NCI-H345 treated with DMSO at 0.1 percent for 48 hours (cell line): ENCODE measurements around the gene ZNF830.
"Not testable (repeated sequence)": the region's sequence is repeated elsewhere in the genome, so short reads cannot be mapped to it uniquely, and the experiment has no call there.

ENCODE experiments used
- DNase-seq: peaks from one replicate; lab custom pipeline; 2025; ENCODE audit not compliant: unreplicated experiment; lab: John Stamatoyannopoulos, UW

ZNF830 gene

GRCh38 chr17:34990921-34991365 lies 29.6 kb downstream of the ZNF830 start:
- no peak for DNase-seq

DNA sequence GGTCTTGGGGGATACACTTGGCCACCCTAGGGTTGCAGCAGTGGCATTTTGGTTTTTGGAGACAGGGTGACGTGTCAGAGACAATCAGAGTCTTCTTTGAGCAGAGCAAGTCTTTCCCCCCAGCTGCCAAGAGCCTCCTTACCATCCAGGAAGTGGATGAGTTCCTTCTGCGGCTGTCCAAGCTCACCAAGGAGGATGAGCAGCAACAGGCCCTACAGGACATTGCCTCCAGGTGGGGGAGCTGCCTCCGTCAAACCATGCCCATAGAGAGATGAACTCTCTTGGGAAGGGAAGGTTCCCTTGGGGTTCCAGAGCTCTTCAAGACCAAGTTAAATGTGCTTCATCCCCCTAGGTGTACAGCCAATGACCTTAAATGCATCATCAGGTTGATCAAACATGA lies 30.3 kb downstream of the ZNF830 start:
- no peak for DNase-seq

DNA sequence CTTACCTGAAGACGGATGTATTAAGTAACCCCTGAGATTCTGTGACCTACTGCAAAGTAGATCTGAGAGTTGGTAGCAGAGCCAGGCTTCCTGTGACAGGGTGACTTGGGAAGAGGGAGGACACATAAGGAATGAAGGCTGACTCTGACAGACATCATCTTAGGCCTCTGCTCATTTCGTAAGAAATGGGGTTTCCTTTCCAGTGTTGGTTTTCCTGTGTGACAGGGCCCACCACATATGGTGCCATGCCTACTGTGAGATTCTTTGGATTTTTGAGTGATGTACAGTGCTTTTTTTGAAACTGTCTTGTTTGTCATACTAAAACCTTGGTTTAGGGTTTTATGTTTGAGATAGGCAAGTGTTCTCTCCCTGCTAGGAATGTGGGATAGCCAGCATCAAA lies 31.7 kb downstream of the ZNF830 start:
- DNase-seq = no peak

DNA sequence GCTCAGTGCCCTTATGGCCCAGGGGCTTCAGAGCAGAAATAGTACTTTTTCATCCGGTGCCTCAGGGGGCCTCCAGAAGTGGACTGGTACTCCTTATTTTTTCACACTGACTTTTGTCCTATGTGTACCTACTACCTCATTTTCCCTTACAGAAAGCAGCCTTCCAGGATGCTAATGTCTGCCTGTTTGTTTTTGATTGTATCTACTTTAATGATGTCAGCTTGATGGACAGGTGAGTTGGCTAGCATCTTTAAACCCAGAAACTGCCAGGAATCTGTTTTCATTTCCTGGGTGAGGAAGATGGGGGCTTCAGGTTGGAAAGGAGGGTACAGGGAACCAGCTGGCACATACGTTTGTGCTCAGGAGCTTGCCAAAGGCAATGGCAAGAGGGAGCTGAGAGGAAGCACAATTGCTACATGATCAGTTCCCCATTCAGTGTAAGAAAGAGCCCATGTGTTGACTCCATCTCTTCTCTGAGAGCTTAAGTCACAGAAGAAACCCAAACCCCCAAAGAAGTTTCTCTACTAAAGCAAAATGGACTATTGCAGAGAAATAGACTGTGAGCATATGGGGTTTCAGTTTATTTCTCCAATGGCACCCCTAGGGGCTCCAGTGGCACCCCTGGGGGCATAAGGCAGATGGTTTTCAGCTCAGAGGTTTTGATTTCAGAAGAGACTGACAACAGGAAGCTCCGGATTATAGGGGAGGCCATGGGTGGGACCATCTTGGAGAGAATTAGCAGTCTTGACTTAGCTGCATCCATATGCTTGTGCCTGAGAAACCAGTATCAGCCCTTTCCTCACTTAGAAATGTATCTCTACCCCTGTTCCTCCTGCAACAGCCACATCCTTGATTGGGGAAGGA lies 35.3 kb downstream of the ZNF830 start:
- DNase-seq = no peak

- DNase-seq = no peak
These were observed 36.1 kb downstream of the ZNF830 start for GRCh38 chr17:34997355-34997862.

DNA sequence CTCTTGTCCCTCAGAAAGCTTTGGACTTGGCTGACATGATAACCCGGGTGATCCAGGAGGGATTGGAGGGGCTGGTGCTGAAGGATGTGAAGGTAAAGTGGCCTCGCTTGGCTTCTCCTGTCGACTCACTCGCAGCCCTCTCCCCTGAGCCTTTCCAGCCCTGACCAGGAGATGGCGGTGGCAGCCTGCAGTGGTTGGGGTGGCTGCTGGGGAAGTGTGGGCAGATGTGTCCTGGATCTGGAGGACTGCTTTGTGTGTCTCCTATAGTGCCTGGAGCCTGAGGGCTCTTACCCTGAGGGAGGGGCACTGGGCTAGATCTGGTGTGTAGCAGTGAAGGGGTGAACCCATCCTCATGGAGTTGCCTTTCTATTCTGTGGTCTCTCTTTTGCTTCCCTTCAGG lies 36.9 kb downstream of the ZNF830 start:
- DNase-seq = peak; percentile 16

DNA sequence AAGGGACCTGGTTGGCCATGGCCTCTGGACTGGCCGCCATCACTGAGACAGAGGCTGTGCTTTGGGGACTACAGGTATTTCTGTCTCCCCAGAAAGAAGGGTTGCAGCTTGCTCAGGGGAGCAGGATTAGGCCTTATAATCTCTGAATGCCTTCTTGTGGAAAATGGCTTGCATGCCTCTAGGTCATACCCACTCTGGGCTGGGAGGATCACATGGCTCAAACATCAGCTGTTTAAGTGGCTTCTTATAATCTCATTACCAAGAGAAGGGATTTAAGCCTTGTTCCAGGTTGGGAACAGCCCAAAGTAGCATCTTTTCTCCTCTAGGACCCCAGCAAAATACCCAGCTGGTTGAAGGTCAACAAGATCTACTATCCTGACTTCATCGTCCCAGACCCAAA lies 38.1 kb downstream of the ZNF830 start:
- no peak for DNase-seq

GRCh38 chr17:35000965-35001364 lies 39.6 kb downstream of the ZNF830 start:
- not testable (repeated sequence) for DNase-seq

DNA sequence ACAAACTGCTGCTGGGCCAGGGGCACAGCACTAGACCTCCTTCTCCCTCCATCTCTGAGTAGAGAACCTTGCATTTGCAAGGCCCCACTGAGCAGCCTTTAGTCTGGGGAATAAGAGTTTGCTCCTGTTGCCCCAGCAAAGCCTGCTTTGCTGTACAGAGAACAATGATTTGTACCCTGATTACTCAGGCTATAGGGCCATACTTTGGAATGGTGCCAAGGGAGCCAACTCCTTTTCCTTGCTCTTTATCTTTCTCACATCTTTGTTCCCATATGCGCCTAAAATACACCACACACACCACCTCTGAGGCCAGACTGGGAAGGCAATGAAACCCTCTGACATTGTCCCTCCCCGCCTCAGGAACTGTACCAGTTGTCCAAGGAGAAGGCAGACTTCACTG lies 40.2 kb downstream of the ZNF830 start:
- no peak for DNase-seq

- no peak for DNase-seq
These were observed 41.7 kb downstream of the ZNF830 start for GRCh38 chr17:35002876-35003551.

DNA sequence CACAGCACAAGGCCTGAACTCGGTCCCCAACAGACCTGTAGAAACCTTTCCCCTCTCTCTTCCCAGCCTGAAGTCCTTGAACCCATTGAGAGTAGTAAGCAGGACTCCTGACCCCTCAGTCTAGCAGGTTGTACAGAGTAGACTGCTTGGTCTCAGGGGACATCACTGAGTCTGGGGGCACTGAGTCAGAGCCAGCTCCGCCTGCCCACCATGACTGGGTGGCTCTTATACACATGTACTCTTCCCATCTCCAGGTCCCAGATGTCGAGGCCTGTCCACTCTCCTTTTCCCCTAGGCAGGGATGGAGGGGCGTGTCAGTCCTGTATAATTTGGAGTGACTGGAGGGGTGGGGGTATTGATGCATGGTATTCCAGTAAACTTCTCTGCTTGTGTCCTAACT lies 42.4 kb downstream of the ZNF830 start:
- DNase-seq = no peak

DNA sequence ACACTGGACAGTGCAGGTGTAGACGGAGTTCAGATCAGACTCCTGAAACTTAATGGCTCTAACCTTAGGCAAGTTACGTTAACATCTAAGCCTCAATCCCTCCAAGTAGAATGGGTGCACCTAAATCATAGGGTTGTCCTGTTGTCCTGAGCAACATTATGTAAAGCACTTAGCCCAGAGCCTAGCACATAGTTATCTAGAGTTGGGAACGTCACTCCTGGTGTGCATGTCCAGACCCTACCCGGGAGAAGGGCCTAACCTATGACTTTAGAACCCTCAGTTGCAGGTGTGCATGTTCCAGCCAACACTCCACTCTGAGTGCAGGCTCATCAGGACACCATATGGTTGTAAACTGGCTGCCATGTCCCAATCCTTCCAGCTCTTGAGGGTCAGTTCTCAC lies 45.0 kb downstream of the ZNF830 start:
- no peak for DNase-seq

- no peak for DNase-seq
These were observed 45.6 kb downstream of the ZNF830 start for GRCh38 chr17:35006961-35007360.

GRCh38 chr17:35010093-35010492 lies 48.8 kb downstream of the ZNF830 start:
- no peak for DNase-seq

DNA sequence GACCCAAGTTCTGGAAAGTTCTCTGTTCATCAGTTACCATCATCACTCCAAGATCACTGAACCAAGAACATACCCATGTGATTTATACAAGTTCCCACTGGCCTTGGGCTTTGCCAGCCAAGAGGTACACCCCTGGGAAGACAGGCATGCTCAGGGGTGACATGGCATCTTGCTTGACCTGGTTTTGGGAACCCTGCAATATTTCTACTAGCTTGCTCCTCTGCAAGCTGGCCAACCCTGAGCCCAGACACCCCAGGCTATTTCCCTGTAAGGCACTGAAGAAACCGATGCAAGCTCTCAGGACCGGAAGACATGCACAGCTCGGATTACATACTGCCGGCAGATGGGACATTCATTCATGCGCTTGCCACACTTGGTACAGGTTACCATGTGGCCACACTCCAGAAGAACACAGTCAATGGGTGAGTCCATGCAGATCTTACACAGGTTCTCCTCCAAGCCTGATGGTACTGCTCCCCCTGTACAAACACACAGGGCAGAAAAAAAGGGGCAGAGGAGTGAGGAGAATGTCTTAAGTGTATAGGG lies 50.4 kb downstream of the ZNF830 start:
- no peak for DNase-seq
